Parathyroid adenoma (tissue), 2 donors: ENCODE data around the gene DCAF6.

Experiments
- H2AFZ ChIP-seq: fragments of 300-600 bp; sonication (generic); one replicate; pipeline ENCODE4 v1.7.0; 2017; ENCODE audit warnings: antibody characterized with exemption, mild to moderate bottlenecking
- H3K27ac ChIP-seq: fragments of 300-600 bp; sonication (generic); one replicate; pipeline ENCODE4 v1.7.0; 2017
- H3K27me3 ChIP-seq: fragments of 300-600 bp; sonication (generic); one replicate; pipeline ENCODE4 v1.7.0; 2017; ENCODE audit warnings: low read length; ENCODE audit not compliant: control insufficient read depth, insufficient read depth
- H3K36me3 ChIP-seq: fragments of 300-600 bp; sonication (generic); one replicate; pipeline ENCODE4 v1.7.0; 2017; ENCODE audit warnings: low read length; ENCODE audit not compliant: control insufficient read depth, insufficient read depth
- H3K4me1 ChIP-seq: fragments of 300-600 bp; sonication (generic); one replicate; pipeline ENCODE4 v1.7.0; 2017; ENCODE audit warnings: control low read depth
- H3K4me2 ChIP-seq: fragments of 300-600 bp; sonication (generic); one replicate; pipeline ENCODE4 v1.7.0; 2017; ENCODE audit warnings: low read length
- H3K4me3 ChIP-seq: fragments of 300-600 bp; sonication (generic); one replicate; pipeline ENCODE4 v1.7.0; 2017; ENCODE audit warnings: low read depth, low read length
- H3K79me2 ChIP-seq: fragments of 300-600 bp; sonication (generic); one replicate; pipeline ENCODE4 v1.7.0; 2017; ENCODE audit warnings: control low read depth
- H3K9ac ChIP-seq: fragments of 300-600 bp; sonication (generic); one replicate; pipeline ENCODE4 v1.7.0; 2017; ENCODE audit warnings: mild to moderate bottlenecking
- H3K9me3 ChIP-seq: fragments of 300-600 bp; sonication (generic); one replicate; pipeline ENCODE4 v1.7.0; 2017; ENCODE audit warnings: low read length; ENCODE audit not compliant: control insufficient read depth
- CTCF ChIP-seq: fragments of 300-600 bp; sonication (generic); IDR thresholded peaks from one replicate; pipeline ENCODE4 v1.7.0; 2017; ENCODE audit warnings: antibody characterized with exemption, mild to moderate bottlenecking
- donor health status: primary hyperparathyroidism.

Gene DCAF6

GRCh38 chr1:167923324-167924056 lies 13.0 kb upstream of the DCAF6 start:
- no peak overlapping the region for H3K27ac ChIP-seq
- TF ChIP-seq CTCF: no peak
- no peaks in the 10 kb centered on the region for H3K27me3 ChIP-seq

GRCh38 chr1:167924102-167924501 lies 12.4 kb upstream of the DCAF6 start:
- Histone ChIP-seq H3K4me1 (no peaks in the 10 kb centered on the region), H3K27ac (no peak overlapping the region), H3K79me2 (peaks cover 8% of the 10 kb centered on the region), H3K4me2 (no peak overlapping the region), H3K9me3 (no peaks in the 10 kb centered on the region), H3K27me3 (no peaks in the 10 kb centered on the region), H3K9ac (no peak overlapping the region), H2AFZ (no peak overlapping the region), H3K4me3 (no peak overlapping the region), H3K36me3 (no peaks in the 10 kb centered on the region)
- TF ChIP-seq CTCF: no peak

More at GRCh38 chr1:167923324-167924056, 13.0 kb upstream of the DCAF6 start:
- Histone ChIP-seq H3K4me2 (no peak overlapping the region), H3K9me3 (no peaks in the 10 kb centered on the region), H2AFZ (no peak overlapping the region), H3K4me1 (no peaks in the 10 kb centered on the region), H3K4me3 (no peak overlapping the region), H3K9ac (no peak overlapping the region), H3K79me2 (peaks cover 8% of the 10 kb centered on the region), H3K36me3 (no peaks in the 10 kb centered on the region)

GRCh38 chr1:167924543-167925231 lies 11.8 kb upstream of the DCAF6 start:
- no peak overlapping the region for H3K4me2 ChIP-seq
- H3K36me3 ChIP-seq: no peaks in the 10 kb centered on the region
- H3K27ac ChIP-seq: no peak overlapping the region
- no peak overlapping the region for H3K4me3 ChIP-seq
- no peaks in the 10 kb centered on the region for H3K27me3 ChIP-seq
- H3K9me3 ChIP-seq: no peaks in the 10 kb centered on the region
- no peak overlapping the region for H2AFZ ChIP-seq
- no peak for TF ChIP-seq CTCF
- H3K9ac ChIP-seq: no peak overlapping the region
- no peaks in the 10 kb centered on the region for H3K4me1 ChIP-seq
- H3K79me2 ChIP-seq: peaks cover 10% of the 10 kb centered on the region

GRCh38 chr1:167926486-167926997 lies 9.9 kb upstream of the DCAF6 start:
- no peaks in the 10 kb centered on the region for H3K27me3 ChIP-seq
- H3K9ac ChIP-seq: no peak overlapping the region
- no peaks in the 10 kb centered on the region for H3K4me1 ChIP-seq
- H3K4me3 ChIP-seq: no peak overlapping the region
- no peak for TF ChIP-seq CTCF
- H3K4me2 ChIP-seq: no peak overlapping the region
- H3K9me3 ChIP-seq: no peaks in the 10 kb centered on the region
- no peak overlapping the region for H2AFZ ChIP-seq
- H3K36me3 ChIP-seq: no peaks in the 10 kb centered on the region
- peaks cover 16% of the 10 kb centered on the region for H3K79me2 ChIP-seq
- H3K27ac ChIP-seq: no peak overlapping the region
